Endometrium (tissue), 2 donors: ENCODE data around the gene PCSK7.
"Not testable (repeated sequence)": the region's sequence is repeated elsewhere in the genome, so short reads cannot be mapped to it uniquely, and the experiment has no call there.

Experiments used
- FAIRE-seq: peaks from 2 replicates; lab custom pipeline; 2012; peaks lifted over from hg19 to GRCh38; lab: Jason Lieb, UNC
- donor health status: control.
- donor health status: control.

PCSK7 gene

GRCh38 chr11:117197516-117198456, 34.1 kb downstream of the PCSK7 start:
- FAIRE-seq = no peak

- no peak for FAIRE-seq
Measured at GRCh38 chr11:117197006-117197405, 34.9 kb downstream of the PCSK7 start.

- no peak for FAIRE-seq
Measured at GRCh38 chr11:117195761-117196160, 36.1 kb downstream of the PCSK7 start.

- FAIRE-seq = no peak
Measured at GRCh38 chr11:117195258-117195657, 36.6 kb downstream of the PCSK7 start.

GRCh38 chr11:117194267-117194666, 37.6 kb downstream of the PCSK7 start:
- no peak for FAIRE-seq

- no peak for FAIRE-seq
Measured at GRCh38 chr11:117193130-117194020, 38.5 kb downstream of the PCSK7 start.

GRCh38 chr11:117192401-117192875, 39.4 kb downstream of the PCSK7 start:
- FAIRE-seq = no peak

- FAIRE-seq = no peak
Measured at GRCh38 chr11:117191680-117192400, 40.0 kb downstream of the PCSK7 start.

- no peak for FAIRE-seq
Measured at GRCh38 chr11:117189941-117190544, 41.8 kb downstream of the PCSK7 start.

GRCh38 chr11:117189191-117189940, 42.5 kb downstream of the PCSK7 start:
- no peak for FAIRE-seq

GRCh38 chr11:117188620-117189081, 43.2 kb downstream of the PCSK7 start:
- no peak for FAIRE-seq

GRCh38 chr11:117187799-117188481, 43.9 kb downstream of the PCSK7 start:
- FAIRE-seq = no peak

GRCh38 chr11:117187428-117187798, 44.5 kb downstream of the PCSK7 start:
- no peak for FAIRE-seq

GRCh38 chr11:117187007-117187406, 44.9 kb downstream of the PCSK7 start:
- FAIRE-seq = no peak

GRCh38 chr11:117186431-117186761, 45.5 kb downstream of the PCSK7 start:
- no peak for FAIRE-seq

GRCh38 chr11:117185736-117186430, 46.0 kb downstream of the PCSK7 start:
- FAIRE-seq = no peak

GRCh38 chr11:117183724-117184349, 48.0 kb downstream of the PCSK7 start:
- no peak for FAIRE-seq

GRCh38 chr11:117183178-117183577, 48.7 kb downstream of the PCSK7 start:
- not testable (repeated sequence) for FAIRE-seq

- no peak for FAIRE-seq
Measured at GRCh38 chr11:117182551-117182935, 49.3 kb downstream of the PCSK7 start.
